ENCODE data around the gene ANKFN1.
"Not testable (repeated sequence)": the region's sequence is repeated elsewhere in the genome, so short reads cannot be mapped to it uniquely, and the experiment has no call there.

Gene ANKFN1

GRCh38 chr17:56347639-56348038 lies 194.4 kb downstream of the ANKFN1 start:
- no peak for DNase-seq (ENCODE audit: low read depth in 3 of 3)

- DNase-seq (ENCODE audit: low read depth in 3 of 3), result no peak
Observed at GRCh38 chr17:56350592-56350991, 197.3 kb downstream of the ANKFN1 start.

- no peak for DNase-seq (ENCODE audit: low read depth in 3 of 3)
Observed at GRCh38 chr17:56351675-56352074, 198.4 kb downstream of the ANKFN1 start.

- DNase-seq (ENCODE audit: low read depth in 3 of 3), result no peak
Observed at GRCh38 chr17:56358651-56359050, 205.4 kb downstream of the ANKFN1 start.

- DNase-seq (ENCODE audit: low read depth in 3 of 3), result no peak
Observed at GRCh38 chr17:56359518-56359917, 206.2 kb downstream of the ANKFN1 start.

GRCh38 chr17:56367366-56367765 lies 214.1 kb downstream of the ANKFN1 start:
- DNase-seq (ENCODE audit: low read depth in 3 of 3), result no peak

GRCh38 chr17:56373981-56374833 lies 220.9 kb downstream of the ANKFN1 start:
- no peak for DNase-seq (ENCODE audit: low read depth in 3 of 3)

- no peak for DNase-seq (ENCODE audit: low read depth in 3 of 3)
Observed at GRCh38 chr17:56389356-56389755, 236.1 kb downstream of the ANKFN1 start.

- no peak for DNase-seq (ENCODE audit: low read depth in 3 of 3)
Observed at GRCh38 chr17:56392321-56392720, 239.0 kb downstream of the ANKFN1 start.

GRCh38 chr17:56393156-56393555 lies 239.9 kb downstream of the ANKFN1 start:
- DNase-seq (ENCODE audit: low read depth in 3 of 3), result no peak

GRCh38 chr17:56395787-56396186 lies 242.5 kb downstream of the ANKFN1 start:
- DNase-seq (ENCODE audit: low read depth in 3 of 3), result no peak

GRCh38 chr17:56407086-56407485 lies 253.8 kb downstream of the ANKFN1 start:
- DNase-seq (ENCODE audit: low read depth in 3 of 3), result no peak

- not testable (repeated sequence) for DNase-seq (ENCODE audit: low read depth in 3 of 3)
Observed at GRCh38 chr17:56412356-56412755, 259.1 kb downstream of the ANKFN1 start.

- no peak for DNase-seq (ENCODE audit: low read depth in 3 of 3)
Observed at GRCh38 chr17:56416682-56417351, 263.5 kb downstream of the ANKFN1 start.

GRCh38 chr17:56424005-56424404 lies 270.7 kb downstream of the ANKFN1 start:
- DNase-seq (ENCODE audit: low read depth in 3 of 3), result no peak

- DNase-seq (ENCODE audit: low read depth in 3 of 3), result no peak
Observed at GRCh38 chr17:56424543-56425044, 271.3 kb downstream of the ANKFN1 start.

- no peak for DNase-seq (ENCODE audit: low read depth in 3 of 3)
Observed at GRCh38 chr17:56425483-56425882, 272.2 kb downstream of the ANKFN1 start.

GRCh38 chr17:56426901-56427300 lies 273.6 kb downstream of the ANKFN1 start:
- DNase-seq (ENCODE audit: low read depth in 3 of 3), result no peak

- DNase-seq (ENCODE audit: low read depth in 3 of 3), result no peak
Observed at GRCh38 chr17:56431736-56432135, 278.5 kb downstream of the ANKFN1 start.

GRCh38 chr17:56432443-56432842 lies 279.2 kb downstream of the ANKFN1 start:
- no peak for DNase-seq (ENCODE audit: low read depth in 3 of 3)

GRCh38 chr17:56434610-56435009 lies 281.3 kb downstream of the ANKFN1 start:
- no peak for DNase-seq (ENCODE audit: low read depth in 3 of 3)

- no peak for DNase-seq (ENCODE audit: low read depth in 3 of 3)
Observed at GRCh38 chr17:56436142-56436541, 282.9 kb downstream of the ANKFN1 start.

GRCh38 chr17:56440419-56440818 lies 287.1 kb downstream of the ANKFN1 start:
- DNase-seq (ENCODE audit: low read depth in 3 of 3), result no peak

Measured in stimulated activated CD4-positive, alpha-beta T cell treated with anti-CD3 and anti-CD28 coated beads, TNF-alpha, amount 100 ng/mL, for 4 hours (primary cell).